ENCODE measurements around the gene MYADM.
A peak's percentile ranks its signal among the peaks of the same experiment; 100 is the strongest.
"Not testable (repeated sequence)": the region's sequence is repeated elsewhere in the genome, so short reads cannot be mapped to it uniquely, and the experiment has no call there.

The MYADM gene, protein sequence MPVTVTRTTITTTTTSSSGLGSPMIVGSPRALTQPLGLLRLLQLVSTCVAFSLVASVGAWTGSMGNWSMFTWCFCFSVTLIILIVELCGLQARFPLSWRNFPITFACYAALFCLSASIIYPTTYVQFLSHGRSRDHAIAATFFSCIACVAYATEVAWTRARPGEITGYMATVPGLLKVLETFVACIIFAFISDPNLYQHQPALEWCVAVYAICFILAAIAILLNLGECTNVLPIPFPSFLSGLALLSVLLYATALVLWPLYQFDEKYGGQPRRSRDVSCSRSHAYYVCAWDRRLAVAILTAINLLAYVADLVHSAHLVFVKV

DNA sequence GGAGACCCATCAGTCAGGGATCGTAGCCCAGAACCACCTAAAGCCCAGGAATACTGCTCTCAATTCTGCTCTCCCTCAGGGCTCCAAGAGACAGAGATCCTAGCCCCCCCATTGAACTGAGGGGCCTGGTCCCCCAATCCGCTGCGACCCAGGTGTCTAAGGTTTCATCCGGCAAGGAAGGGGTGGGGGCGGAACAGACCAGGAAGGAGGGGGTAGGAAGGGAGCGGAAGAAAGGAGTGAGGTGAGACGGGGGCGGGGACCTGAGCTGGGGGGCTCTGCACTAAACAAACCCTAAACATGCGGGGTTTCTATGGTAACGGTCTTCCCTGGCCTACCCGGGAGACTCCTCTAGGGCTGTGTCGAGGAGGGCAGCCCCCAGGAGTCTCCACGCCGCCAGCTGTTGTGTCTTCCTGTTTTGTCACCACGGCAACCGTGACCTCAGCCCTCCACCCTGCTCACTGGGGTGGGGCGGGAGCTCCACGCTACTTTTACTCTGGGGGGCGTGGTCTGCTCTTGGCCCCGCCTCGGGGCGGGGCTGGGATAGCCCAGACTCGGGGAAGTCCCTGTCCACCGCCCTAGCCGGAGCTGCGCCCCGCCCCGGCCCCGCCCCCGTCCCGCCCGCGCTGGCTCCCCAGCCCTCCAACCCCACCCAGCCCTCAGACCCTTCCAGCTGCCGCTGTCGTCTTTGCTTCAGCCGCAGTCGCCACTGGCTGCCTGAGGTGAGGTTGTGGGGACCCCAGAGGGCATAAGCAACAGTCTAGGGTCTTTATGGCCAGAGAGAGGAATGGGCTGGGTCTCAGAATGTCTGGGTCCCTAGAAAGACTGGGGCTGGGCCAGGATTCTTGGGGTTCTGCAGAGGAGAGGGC is at the start of gene MYADM:
TSS of gene MYADM (plus strand) at position 659 of the 866 bp plus-strand sequence. CDS start 5,647 bp downstream, outside the sequence.
- Mint-ChIP-seq H3K27ac (peak within 1 kb of the TSS; percentile 98), H3K36me3 (ENCODE audit: low read depth) (peaks cover 11% of the 10 kb centered on the region), H3K4me1 (ENCODE audit: low read depth) (peaks cover 38% of the 10 kb centered on the region)

DNA sequence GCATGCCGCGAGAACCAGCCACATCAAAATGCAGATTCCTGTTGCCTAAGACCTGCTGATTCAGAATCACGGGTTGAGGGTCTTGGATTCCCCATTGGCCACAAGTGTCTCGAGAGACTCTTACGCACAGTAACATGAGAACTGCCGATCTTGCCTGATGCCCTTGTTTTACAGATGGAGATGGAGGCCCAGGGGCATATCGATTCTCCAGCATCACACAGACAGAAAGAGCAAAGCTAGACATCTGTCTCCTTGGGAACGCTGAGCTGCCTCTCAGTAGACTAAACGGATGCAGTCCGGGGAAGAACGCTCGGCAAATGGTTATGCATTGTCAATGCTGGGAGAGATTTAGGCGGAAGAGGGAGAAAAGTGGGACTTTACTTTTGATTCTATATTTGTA is 48.9 kb upstream of the MYADM start:
- Mint-ChIP-seq H3K4me3 (no peak overlapping the region), H3K9me3 (no peaks in the 10 kb centered on the region), H3K4me1 (ENCODE audit: low read depth) (no peaks in the 10 kb centered on the region), H3K36me3 (ENCODE audit: low read depth) (no peaks in the 10 kb centered on the region), H3K27me3 (ENCODE audit: low read depth) (peaks cover 2% of the 10 kb centered on the region), H3K27ac (no peak overlapping the region)

More for the DNA sequence above, at the start of gene MYADM:
- Mint-ChIP-seq H3K4me3 (peak within 1 kb of the TSS; percentile 96), H3K9me3 (no peaks in the 10 kb centered on the region), H3K27me3 (ENCODE audit: low read depth) (no peaks in the 10 kb centered on the region)

DNA sequence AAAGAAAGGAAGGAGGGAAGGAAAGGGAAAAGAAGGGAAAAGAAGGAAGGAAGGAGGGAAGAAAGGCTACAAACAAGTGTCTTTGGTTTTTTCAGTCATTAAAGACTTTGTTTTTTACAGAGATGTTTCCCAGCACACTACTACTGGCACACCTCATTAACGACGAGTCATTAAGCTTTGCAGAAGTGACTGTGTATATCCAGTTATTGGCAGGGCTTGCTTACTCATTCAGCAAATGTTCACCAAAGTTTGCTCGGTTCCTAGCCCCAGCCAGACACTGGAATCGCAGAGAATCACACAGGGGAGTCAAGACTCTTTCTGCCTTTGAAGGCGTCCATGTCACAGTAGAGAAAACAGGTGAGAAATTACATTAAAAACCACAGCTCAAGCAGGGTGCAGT is 47.8 kb upstream of the MYADM start:
- no peak overlapping the region for H3K4me3 Mint-ChIP-seq
- no peaks in the 10 kb centered on the region for H3K36me3 Mint-ChIP-seq (ENCODE audit: low read depth)
- H3K27ac Mint-ChIP-seq: no peak overlapping the region
- no peaks in the 10 kb centered on the region for H3K9me3 Mint-ChIP-seq
- H3K4me1 Mint-ChIP-seq (ENCODE audit: low read depth): no peaks in the 10 kb centered on the region
- peaks cover 10% of the 10 kb centered on the region for H3K27me3 Mint-ChIP-seq (ENCODE audit: low read depth)

DNA sequence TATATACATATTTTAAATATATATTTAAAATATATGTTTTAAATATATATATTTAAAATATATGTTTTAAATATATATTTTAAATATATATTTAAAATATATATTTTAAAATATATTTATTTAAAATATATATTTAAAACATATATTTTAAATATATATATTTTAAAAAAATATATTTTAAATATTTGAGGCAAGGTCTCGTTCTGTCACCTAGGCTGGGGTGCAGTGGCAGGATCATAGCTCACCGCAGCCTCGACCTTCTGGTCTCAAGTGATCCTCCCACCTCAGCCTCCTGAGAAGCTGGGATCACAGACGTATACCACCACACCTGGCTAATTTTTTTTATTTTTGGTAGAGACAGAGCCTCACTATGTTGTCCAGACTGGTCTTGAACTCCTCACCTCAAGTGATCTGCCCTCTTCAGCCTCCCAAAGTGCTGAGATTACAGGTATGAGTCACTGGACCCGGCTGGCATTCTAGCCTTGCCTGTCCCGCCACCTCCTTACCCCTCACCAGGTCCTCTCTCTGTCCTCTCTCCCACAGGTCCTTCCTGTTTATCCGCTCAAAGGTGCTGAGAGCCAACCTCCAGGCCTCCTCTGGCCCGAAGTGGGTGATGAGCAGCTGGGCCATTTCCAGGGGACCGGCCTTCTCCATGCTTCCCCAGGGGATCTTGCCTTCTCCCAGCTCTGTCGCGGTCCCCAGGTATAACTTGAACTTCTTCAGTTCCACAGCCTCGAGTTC is 44.1 kb upstream of the MYADM start:
- H3K4me1 Mint-ChIP-seq (ENCODE audit: low read depth): peaks cover 1% of the 10 kb centered on the region
- H3K36me3 Mint-ChIP-seq (ENCODE audit: low read depth): no peaks in the 10 kb centered on the region
- no peaks in the 10 kb centered on the region for H3K9me3 Mint-ChIP-seq
- H3K4me3 Mint-ChIP-seq: no peak overlapping the region
- H3K27me3 Mint-ChIP-seq (ENCODE audit: low read depth): peaks cover 10% of the 10 kb centered on the region
- no peak overlapping the region for H3K27ac Mint-ChIP-seq

DNA sequence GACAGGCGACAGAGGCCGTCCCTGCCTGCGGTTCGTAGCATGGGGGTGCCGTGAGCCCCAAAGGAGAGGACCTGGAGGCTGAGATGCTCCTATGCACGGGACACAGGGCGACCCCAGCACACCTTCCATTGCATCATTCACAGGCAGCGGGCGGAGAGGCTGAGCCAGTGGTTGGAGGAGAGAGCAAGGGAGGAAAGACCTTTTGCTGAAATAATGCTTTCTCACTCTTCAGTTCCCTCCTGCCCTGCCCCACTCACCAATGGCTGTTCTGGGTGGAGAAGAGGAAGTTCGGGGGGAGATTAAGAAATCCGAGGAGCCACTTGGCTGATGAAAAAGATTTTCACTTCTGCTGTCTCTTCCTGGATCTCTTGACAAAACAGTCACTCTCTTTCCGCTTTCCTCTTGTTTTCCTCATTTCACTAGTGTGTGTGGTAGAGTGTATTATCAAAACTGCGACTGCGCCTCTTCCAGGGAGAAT is 43.5 kb upstream of the MYADM start, which contains the start of gene NLRP12:
TSS of gene NLRP12 (minus strand) at position 181 of the 478 bp plus-strand sequence. CDS start at position 41, 140 bp downstream.
- H3K27ac Mint-ChIP-seq: no peak within 1 kb of the TSS
- no peaks in the 10 kb centered on the region for H3K36me3 Mint-ChIP-seq (ENCODE audit: low read depth)
- H3K4me3 Mint-ChIP-seq: no peak within 1 kb of the TSS
- no peaks in the 10 kb centered on the region for H3K9me3 Mint-ChIP-seq
- H3K27me3 Mint-ChIP-seq (ENCODE audit: low read depth): peaks cover 10% of the 10 kb centered on the region
- peaks cover 3% of the 10 kb centered on the region for H3K4me1 Mint-ChIP-seq (ENCODE audit: low read depth)

DNA sequence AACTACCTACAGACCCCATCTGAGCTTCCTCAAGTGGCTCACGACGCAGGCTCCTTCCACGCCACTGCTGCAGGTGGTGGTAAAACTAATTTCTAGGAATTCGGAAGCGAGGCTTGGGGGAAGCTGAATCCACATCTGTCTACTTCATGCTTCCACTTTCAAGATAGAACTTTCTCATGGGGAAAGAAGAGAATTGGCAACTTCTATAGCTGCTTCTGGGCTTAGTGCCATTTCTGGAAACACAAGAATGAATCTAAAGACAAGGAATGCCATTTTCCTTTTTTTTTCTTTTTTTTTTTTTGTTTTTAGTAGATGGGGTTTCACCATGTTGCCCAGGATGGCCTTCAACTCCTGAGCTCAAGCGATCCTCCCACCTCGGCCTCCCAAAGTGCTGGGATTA is 40.8 kb upstream of the MYADM start:
- no peak overlapping the region for H3K4me3 Mint-ChIP-seq
- H3K9me3 Mint-ChIP-seq: no peaks in the 10 kb centered on the region
- no peaks in the 10 kb centered on the region for H3K36me3 Mint-ChIP-seq (ENCODE audit: low read depth)
- H3K4me1 Mint-ChIP-seq (ENCODE audit: low read depth): peaks cover 3% of the 10 kb centered on the region
- H3K27ac Mint-ChIP-seq: no peak overlapping the region
- H3K27me3 Mint-ChIP-seq (ENCODE audit: low read depth): peaks cover 18% of the 10 kb centered on the region

DNA sequence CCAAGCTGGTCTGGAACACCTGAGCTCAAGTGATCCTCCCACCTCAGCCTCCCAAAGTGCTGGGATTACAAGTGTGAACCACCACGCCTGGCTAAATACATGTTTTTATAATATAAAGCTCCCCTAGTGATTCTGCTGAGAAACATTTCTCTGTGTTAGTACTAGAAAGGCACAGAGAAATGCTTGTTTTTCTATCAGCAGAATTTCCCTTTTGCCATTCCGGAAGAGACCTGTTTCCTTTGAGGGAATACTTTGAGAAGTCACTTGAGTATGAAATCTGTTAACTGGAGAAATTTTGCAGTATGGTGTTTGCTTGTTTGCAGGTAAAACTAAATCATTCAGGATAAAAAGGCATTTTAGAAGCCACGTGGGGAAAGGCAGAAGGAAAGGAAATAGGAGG is 39.2 kb upstream of the MYADM start:
- Mint-ChIP-seq H3K36me3 (ENCODE audit: low read depth) (no peaks in the 10 kb centered on the region), H3K4me3 (no peak overlapping the region), H3K27ac (no peak overlapping the region), H3K4me1 (ENCODE audit: low read depth) (peaks cover 3% of the 10 kb centered on the region), H3K27me3 (ENCODE audit: low read depth) (peaks cover 32% of the 10 kb centered on the region), H3K9me3 (no peaks in the 10 kb centered on the region)

DNA sequence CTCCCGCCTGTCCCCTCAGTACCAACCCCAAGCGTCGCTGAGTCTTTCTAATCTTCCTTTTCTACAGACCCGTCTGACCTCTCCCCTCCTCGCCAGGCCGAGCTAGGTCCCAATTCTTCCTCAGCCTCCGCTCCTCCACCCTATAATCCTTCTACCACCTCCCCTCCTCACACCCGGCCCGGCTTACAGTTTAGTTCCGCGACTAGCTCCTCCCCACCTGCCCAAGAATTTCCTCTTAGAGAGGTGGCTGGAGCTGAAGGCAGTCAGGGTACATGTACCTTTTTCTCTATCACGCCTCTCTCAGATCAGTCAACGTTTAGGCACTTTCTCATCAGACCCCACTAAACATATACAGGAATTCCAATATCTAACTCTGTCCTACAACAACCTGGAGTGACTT is 34.8 kb upstream of the MYADM start:
- H3K4me1 Mint-ChIP-seq (ENCODE audit: low read depth); H3K36me3 Mint-ChIP-seq (ENCODE audit: low read depth); H3K27ac Mint-ChIP-seq; H3K4me3 Mint-ChIP-seq; H3K9me3 Mint-ChIP-seq: not testable (repeated sequence)
- peaks cover 32% of the 10 kb centered on the region for H3K27me3 Mint-ChIP-seq (ENCODE audit: low read depth)

DNA sequence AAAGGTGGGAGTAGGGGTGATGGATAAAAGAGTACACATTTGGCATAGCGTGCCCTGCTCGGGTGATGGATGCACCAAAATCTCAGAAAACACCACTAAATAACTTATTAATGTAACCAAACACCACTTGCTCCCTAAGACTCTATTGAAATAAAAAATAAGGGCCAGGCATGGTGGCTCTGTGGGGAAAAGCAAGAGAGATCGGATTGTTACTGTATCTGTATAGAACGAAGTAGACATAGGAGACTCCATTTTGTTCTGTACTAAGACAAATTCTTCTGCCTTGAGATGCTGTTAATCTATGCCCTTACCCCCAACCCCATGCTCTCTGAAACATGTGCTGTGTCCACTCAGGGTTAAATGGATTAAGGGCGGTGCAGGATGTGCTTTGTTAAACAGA is 29.2 kb upstream of the MYADM start:
- H3K4me3 Mint-ChIP-seq; H3K36me3 Mint-ChIP-seq (ENCODE audit: low read depth); H3K27ac Mint-ChIP-seq; H3K9me3 Mint-ChIP-seq; H3K4me1 Mint-ChIP-seq (ENCODE audit: low read depth): not testable (repeated sequence)
- H3K27me3 Mint-ChIP-seq (ENCODE audit: low read depth): peaks cover 15% of the 10 kb centered on the region

DNA sequence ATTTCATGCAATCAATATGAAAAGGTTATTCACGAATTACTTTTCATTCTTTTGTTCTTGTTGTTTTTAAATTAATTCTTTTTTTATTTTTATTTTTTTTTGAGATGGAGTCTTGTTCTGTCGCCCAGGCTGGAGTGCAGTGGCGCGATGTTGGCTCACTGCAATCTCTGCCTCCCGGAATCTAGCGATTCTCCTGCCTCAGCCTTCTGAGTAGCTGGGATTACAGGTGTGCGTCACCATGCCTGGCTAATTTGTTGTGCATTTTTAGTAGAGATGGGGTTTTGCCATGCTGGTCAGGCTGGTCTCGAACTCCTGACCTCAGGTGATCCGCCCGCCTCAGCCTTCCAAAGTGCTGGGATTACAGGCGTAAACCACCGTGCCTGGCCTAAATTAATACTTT is 27.4 kb upstream of the MYADM start:
- not testable (repeated sequence) for H3K27ac Mint-ChIP-seq; H3K9me3 Mint-ChIP-seq; H3K4me3 Mint-ChIP-seq; H3K4me1 Mint-ChIP-seq (ENCODE audit: low read depth); H3K36me3 Mint-ChIP-seq (ENCODE audit: low read depth)
- peaks cover 11% of the 10 kb centered on the region for H3K27me3 Mint-ChIP-seq (ENCODE audit: low read depth)

DNA sequence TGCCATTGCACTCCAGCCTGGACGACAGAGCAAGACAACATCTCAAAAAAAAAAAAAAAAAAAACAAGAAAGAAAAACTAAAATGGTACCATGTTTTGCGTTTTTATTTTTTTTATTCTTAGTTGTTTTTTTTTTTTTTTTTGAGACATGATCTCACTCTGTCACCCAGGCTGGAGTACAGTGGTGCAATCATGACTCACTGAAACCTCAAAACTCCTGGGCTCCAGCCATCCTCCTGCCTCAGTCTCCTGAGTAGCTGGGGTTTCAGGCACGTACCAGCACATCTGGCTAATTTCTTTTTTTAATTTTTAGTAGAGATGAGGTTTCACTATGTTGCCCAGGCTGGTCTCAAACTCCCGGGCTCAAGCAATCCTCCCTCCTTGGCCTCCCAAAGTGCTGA is 26.8 kb upstream of the MYADM start:
- H3K4me1 Mint-ChIP-seq (ENCODE audit: low read depth); H3K27ac Mint-ChIP-seq; H3K36me3 Mint-ChIP-seq (ENCODE audit: low read depth); H3K9me3 Mint-ChIP-seq; H3K4me3 Mint-ChIP-seq: not testable (repeated sequence)
- H3K27me3 Mint-ChIP-seq (ENCODE audit: low read depth): peaks cover 11% of the 10 kb centered on the region

DNA sequence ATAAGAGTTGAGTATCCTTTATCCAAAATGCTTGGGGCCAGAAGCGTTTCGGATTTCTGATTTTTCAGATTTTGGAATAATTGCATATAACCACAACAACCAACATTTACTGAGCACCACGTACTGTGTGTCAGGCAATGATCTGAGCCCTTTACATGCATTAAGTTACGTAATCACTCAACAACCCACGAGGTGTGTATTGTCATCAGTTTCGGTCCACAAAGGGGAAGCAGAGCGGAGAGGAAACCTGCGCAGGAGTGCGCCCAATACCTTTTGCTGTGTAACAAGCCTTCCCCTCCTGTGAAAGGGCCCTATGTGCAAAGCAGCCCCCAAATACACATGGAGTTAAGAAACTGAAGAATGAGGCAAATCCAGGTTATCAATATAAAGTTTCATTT is 22.8 kb upstream of the MYADM start:
- no peaks in the 10 kb centered on the region for H3K9me3 Mint-ChIP-seq
- H3K36me3 Mint-ChIP-seq (ENCODE audit: low read depth): no peaks in the 10 kb centered on the region
- H3K4me3 Mint-ChIP-seq: no peak overlapping the region
- H3K27ac Mint-ChIP-seq: no peak overlapping the region
- peaks cover 2% of the 10 kb centered on the region for H3K4me1 Mint-ChIP-seq (ENCODE audit: low read depth)
- H3K27me3 Mint-ChIP-seq (ENCODE audit: low read depth): peaks cover 21% of the 10 kb centered on the region

DNA sequence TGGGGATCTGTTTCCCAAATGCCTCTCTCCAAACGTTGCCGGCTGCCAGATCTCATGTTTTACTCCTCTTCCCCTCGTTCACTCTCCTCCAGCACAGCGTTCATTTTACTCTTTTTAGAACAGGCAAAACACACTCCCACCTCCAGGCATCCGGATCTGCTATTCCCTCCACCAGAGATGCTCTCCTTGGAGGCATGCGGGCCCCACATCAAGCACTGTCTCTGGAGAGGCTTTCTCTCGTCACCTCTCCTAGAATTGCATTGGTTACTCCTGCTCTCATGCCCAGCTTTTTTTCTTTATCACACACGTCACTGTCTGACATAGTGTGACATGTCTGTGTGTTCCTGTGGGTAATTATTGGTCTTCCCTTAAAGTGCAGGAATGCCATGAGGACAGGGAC is 20.1 kb upstream of the MYADM start:
- Mint-ChIP-seq H3K4me1 (ENCODE audit: low read depth) (peaks cover 7% of the 10 kb centered on the region), H3K36me3 (ENCODE audit: low read depth) (no peaks in the 10 kb centered on the region), H3K9me3 (no peaks in the 10 kb centered on the region), H3K4me3 (no peak overlapping the region), H3K27me3 (ENCODE audit: low read depth) (peaks cover 23% of the 10 kb centered on the region), H3K27ac (no peak overlapping the region)

DNA sequence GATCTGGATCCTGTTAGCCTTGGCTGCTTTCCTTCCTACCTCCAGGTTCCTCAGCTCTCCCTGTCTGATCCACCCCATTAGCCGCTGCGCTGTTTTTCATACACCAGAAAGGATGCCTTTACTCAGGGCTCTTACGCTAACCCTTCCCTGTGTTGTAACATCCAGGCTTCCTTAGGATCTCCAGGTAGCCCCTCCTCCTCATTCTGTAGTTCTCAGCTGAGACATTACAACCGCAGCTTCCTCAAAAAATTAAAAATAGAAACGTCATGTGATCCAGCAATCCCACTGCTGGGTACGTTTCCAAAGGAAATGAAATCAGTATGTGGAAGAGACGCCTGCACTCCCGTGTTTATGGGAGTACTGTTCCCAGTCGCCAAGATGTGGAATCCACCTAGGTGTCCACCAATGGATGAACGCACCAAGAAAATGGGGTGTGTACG is 18.4 kb upstream of the MYADM start:
- H3K9me3 Mint-ChIP-seq: no peaks in the 10 kb centered on the region
- H3K27ac Mint-ChIP-seq: no peak overlapping the region
- H3K27me3 Mint-ChIP-seq (ENCODE audit: low read depth): peaks cover 23% of the 10 kb centered on the region
- no peak overlapping the region for H3K4me3 Mint-ChIP-seq
- no peaks in the 10 kb centered on the region for H3K36me3 Mint-ChIP-seq (ENCODE audit: low read depth)
- H3K4me1 Mint-ChIP-seq (ENCODE audit: low read depth): peaks cover 17% of the 10 kb centered on the region
